ENCODE data around the gene TRIM23. TPM values are rescaled to one million over a fixed set of nuclear protein-coding genes. Genes with fewer than 3 reads are reported as not detected.

TRIM23 gene
- total and polyA plus RNA-seq, 2 donors (not counting 1 experiment from before 2014, with no cell fraction given), result 3.1 to 21.0 TPM

GRCh38 chr5:65570598-65571226 lies 53.4 kb downstream of the TRIM23 start:
- no peak overlapping the region for H2AFZ ChIP-seq (ENCODE audit: insufficient read depth, low read depth, low read length, poor library complexity, severe bottlenecking)
- Mint-ChIP-seq H3K27ac (no peak overlapping the region), H3K9me3 (ENCODE audit: insufficient read depth) (no peaks in the 10 kb centered on the region), H3K27me3 (no peaks in the 10 kb centered on the region), H3K4me1 (peaks cover 9% of the 10 kb centered on the region), H3K4me3 (no peak overlapping the region)
- H3K27ac ChIP-seq (ENCODE audit: low read length in 2 of 2), result no peak overlapping the region
- H3K27me3 ChIP-seq (replicated peaks in 1 of 4; ENCODE audit: control extremely low read depth in 1 of 4, control insufficient read depth in 3 of 4, insufficient read depth in 4 of 4, low read length in 3 of 4), result no peaks in the 10 kb centered on the region
- H3K36me3 ChIP-seq (replicated peaks in 1 of 2; ENCODE audit: control extremely low read depth in 1 of 2, control insufficient read depth in 1 of 2, extremely low read depth in 1 of 2, insufficient read depth in 2 of 2, low read length in 1 of 2), result peaks cover 6 to 32% of the 10 kb centered on the region in 2 experiments
- H3K4me1 ChIP-seq (ENCODE audit: control insufficient read depth in 2 of 2, insufficient read depth in 2 of 2, low read length in 2 of 2), result no peaks in the 10 kb centered on the region
- CTCF ChIA-PET, result no interaction called here
- H3K4me3 ChIP-seq (ENCODE audit: control extremely low read depth in 1 of 5, extremely low read depth in 1 of 5, insufficient read depth in 1 of 5, low read depth in 2 of 5, low read length in 4 of 5), result no peak overlapping the region
- intact Hi-C loops (cut with micrococcal nuclease), result no loop called here
- no peak overlapping the region for H3K9ac ChIP-seq (ENCODE audit: low read length)
- TF ChIP-seq CTCF (IDR thresholded peaks at IDR 0.05), result no peak
- no peak for TF ChIP-seq EZH2 (IDR thresholded peaks at IDR 0.05; ENCODE audit: borderline replicate concordance, insufficient read depth, low read depth, low read length, poor library complexity, severe bottlenecking)
- H3K9me3 ChIP-seq (ENCODE audit: control extremely low read depth in 1 of 3, control insufficient read depth in 2 of 3, insufficient read depth in 1 of 3, low read length in 2 of 3), result no peaks in the 10 kb centered on the region
- POLR2A ChIA-PET, result no interaction called here
- WGBS (ENCODE audit: insufficient coverage), result no CpG with 5 or more reads among the region's 2 CpGs
- H4K20me1 ChIP-seq (ENCODE audit: control insufficient read depth, insufficient read depth, low read length, poor library complexity, severe bottlenecking), result peaks cover 5% of the 10 kb centered on the region
- ATAC-seq (ENCODE audit: low read depth) (no peak), DNase-seq (no peak)
- H3K79me2 ChIP-seq (ENCODE audit: control insufficient read depth, insufficient read depth, low read length), result peaks cover 30% of the 10 kb centered on the region
- no peak overlapping the region for H3K4me2 ChIP-seq (replicated peaks; ENCODE audit: low read depth, low read length, poor library complexity, severe bottlenecking)

GRCh38 chr5:65566505-65566904 lies 57.6 kb downstream of the TRIM23 start:
- H3K9ac ChIP-seq (ENCODE audit: low read length), result no peak overlapping the region
- H3K4me1 Mint-ChIP-seq, result peaks cover 37% of the 10 kb centered on the region
- H3K9me3 ChIP-seq (ENCODE audit: control extremely low read depth in 1 of 3, control insufficient read depth in 2 of 3, insufficient read depth in 1 of 3, low read length in 2 of 3), result no peaks in the 10 kb centered on the region
- peaks cover 19 to 20% of the 10 kb centered on the region in 2 donors for H3K4me1 ChIP-seq (ENCODE audit: control insufficient read depth in 2 of 2, insufficient read depth in 2 of 2, low read length in 2 of 2)
- no peak for ATAC-seq (ENCODE audit: low read depth)
- no peak overlapping the region for H3K4me2 ChIP-seq (replicated peaks; ENCODE audit: low read depth, low read length, poor library complexity, severe bottlenecking)
- 100% methylated on average over 2 of the region's 5 CpGs for WGBS (ENCODE audit: insufficient coverage)
- intact Hi-C loops (cut with micrococcal nuclease), result loop anchor here (10.0 kb wide), 1 partner anchor 532 kb away; no protein-coding TSS in a partner anchor
- no peak overlapping the region for H3K27ac ChIP-seq (ENCODE audit: low read length in 2 of 2)
- no peak overlapping the region for H3K4me3 ChIP-seq (ENCODE audit: control extremely low read depth in 1 of 5, extremely low read depth in 1 of 5, insufficient read depth in 1 of 5, low read depth in 2 of 5, low read length in 4 of 5)
- no peaks in the 10 kb centered on the region for H4K20me1 ChIP-seq (ENCODE audit: control insufficient read depth, insufficient read depth, low read length, poor library complexity, severe bottlenecking)
- ChIA-PET CTCF (no interaction called here), POLR2A (no interaction called here)
- no peaks in the 10 kb centered on the region for H3K9me3 Mint-ChIP-seq (ENCODE audit: insufficient read depth)
- H2AFZ ChIP-seq (ENCODE audit: insufficient read depth, low read depth, low read length, poor library complexity, severe bottlenecking), result no peak overlapping the region
- H3K36me3 ChIP-seq (replicated peaks in 1 of 2; ENCODE audit: control extremely low read depth in 1 of 2, control insufficient read depth in 1 of 2, extremely low read depth in 1 of 2, insufficient read depth in 2 of 2, low read length in 1 of 2), result peaks cover 0 to 11% of the 10 kb centered on the region in 2 experiments
- no peak overlapping the region for H3K27ac Mint-ChIP-seq
- no peak overlapping the region for H3K4me3 Mint-ChIP-seq
- peaks cover 38% of the 10 kb centered on the region for H3K79me2 ChIP-seq (ENCODE audit: control insufficient read depth, insufficient read depth, low read length)
- TF ChIP-seq EZH2 (IDR thresholded peaks at IDR 0.05; ENCODE audit: borderline replicate concordance, insufficient read depth, low read depth, low read length, poor library complexity, severe bottlenecking) (no peak), CTCF (IDR thresholded peaks at IDR 0.05) (no peak)
- no peaks in the 10 kb centered on the region for H3K27me3 ChIP-seq (replicated peaks in 1 of 4; ENCODE audit: control extremely low read depth in 1 of 4, control insufficient read depth in 3 of 4, insufficient read depth in 4 of 4, low read length in 3 of 4)
- no peaks in the 10 kb centered on the region for H3K27me3 Mint-ChIP-seq
- no peak for DNase-seq

All from B cell (primary cell).